T-helper 22 cell (primary cell): ENCODE results near the gene TNIP1.

Source experiments
- DNase-seq: peaks from one replicate; pipeline ENCODE4 v3.0.0-alpha.2; 2020; ENCODE audit warnings: low read depth

The TNIP1 gene

GRCh38 chr5:151106043-151106442 is 25.2 kb upstream of the TNIP1 start:
- no peak for DNase-seq

GRCh38 chr5:151105561-151105960 is 24.7 kb upstream of the TNIP1 start:
- no peak for DNase-seq

- no peak for DNase-seq
Measured at GRCh38 chr5:151104795-151105194, 24.0 kb upstream of the TNIP1 start.

GRCh38 chr5:151101746-151102145 is 20.9 kb upstream of the TNIP1 start:
- no peak for DNase-seq

- DNase-seq, result no peak
Measured at GRCh38 chr5:151101151-151101550, 20.3 kb upstream of the TNIP1 start.

GRCh38 chr5:151100681-151101080 is 19.8 kb upstream of the TNIP1 start:
- DNase-seq, result no peak

GRCh38 chr5:151098768-151099121 is 17.9 kb upstream of the TNIP1 start:
- DNase-seq, result no peak

- DNase-seq, result no peak
Measured at GRCh38 chr5:151097820-151098767, 17.3 kb upstream of the TNIP1 start.

- no peak for DNase-seq
Measured at GRCh38 chr5:151097061-151097460, 16.2 kb upstream of the TNIP1 start.

- no peak for DNase-seq
Measured at GRCh38 chr5:151096001-151096373, 15.2 kb upstream of the TNIP1 start.

GRCh38 chr5:151095341-151096000 is 14.6 kb upstream of the TNIP1 start:
- no peak for DNase-seq

GRCh38 chr5:151094852-151095245 is 14.0 kb upstream of the TNIP1 start:
- no peak for DNase-seq

GRCh38 chr5:151094030-151094851 is 13.4 kb upstream of the TNIP1 start:
- DNase-seq, result peak; percentile 43

GRCh38 chr5:151093476-151093889 is 12.6 kb upstream of the TNIP1 start:
- DNase-seq, result no peak

- no peak for DNase-seq
Measured at GRCh38 chr5:151092762-151093161, 11.9 kb upstream of the TNIP1 start.

- no peak for DNase-seq
Measured at GRCh38 chr5:151089726-151090125, 8.9 kb upstream of the TNIP1 start.

- DNase-seq, result no peak
Measured at GRCh38 chr5:151088986-151089385, 8.2 kb upstream of the TNIP1 start.

- no peak for DNase-seq
Measured at GRCh38 chr5:151087486-151087885, 6.7 kb upstream of the TNIP1 start.

- peak; percentile 67 for DNase-seq
Measured at GRCh38 chr5:151086905-151087360, 6.1 kb upstream of the TNIP1 start.

GRCh38 chr5:151086192-151086869 is 5.5 kb upstream of the TNIP1 start:
- no peak for DNase-seq

GRCh38 chr5:151085517-151086041 is 4.7 kb upstream of the TNIP1 start:
- DNase-seq, result peak; percentile 65

GRCh38 chr5:151084363-151084762 is 3.5 kb upstream of the TNIP1 start:
- DNase-seq, result no peak
